Mammary epithelial cell (primary cell): ENCODE results near the gene CREG1.

Experiments used
- EZH2 ChIP-seq: IDR thresholded peaks from 2 replicates; pipeline ENCODE4 v1.6.1; 2012; ENCODE audit warnings: low read length, inconsistent platforms, borderline replicate concordance
- TF ChIP-seq, protein P1 (sequence below), 2 donors: IDR thresholded peaks in 1 of 2; conservative IDR thresholded peaks in 1 of 2; 2 replicates each; pipeline ENCODE4 v1.5.1; 2011 to 2012; ENCODE audit warnings: inconsistent platforms in 2 of 2, low read length in 2 of 2, mild to moderate bottlenecking in 2 of 2, control low read depth in 1 of 2, low read depth in 1 of 2; ENCODE audit not compliant: insufficient read depth in 1 of 2; ENCODE audit errors: extremely low read depth in 1 of 2

DNA sequence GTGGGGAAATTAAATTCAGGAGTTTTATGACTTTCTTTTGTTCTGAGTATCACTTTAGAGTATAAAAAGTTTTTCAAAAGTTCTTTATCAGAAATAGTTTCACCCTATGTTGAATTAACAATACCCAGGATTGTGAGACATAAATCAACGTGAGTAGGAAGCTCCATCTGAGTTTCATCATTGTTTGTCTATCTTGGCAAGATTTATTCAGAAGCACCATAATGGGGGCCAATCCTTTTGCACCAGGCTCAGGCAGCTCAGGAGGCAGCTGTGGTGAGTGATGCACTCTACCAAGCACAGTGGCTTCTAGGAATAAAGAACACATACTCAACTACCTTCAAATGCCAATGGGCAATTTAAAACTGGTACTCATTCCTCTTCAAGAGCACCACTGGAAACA lies 12.0 kb downstream of the CREG1 start:
- TF ChIP-seq, protein P1, sequence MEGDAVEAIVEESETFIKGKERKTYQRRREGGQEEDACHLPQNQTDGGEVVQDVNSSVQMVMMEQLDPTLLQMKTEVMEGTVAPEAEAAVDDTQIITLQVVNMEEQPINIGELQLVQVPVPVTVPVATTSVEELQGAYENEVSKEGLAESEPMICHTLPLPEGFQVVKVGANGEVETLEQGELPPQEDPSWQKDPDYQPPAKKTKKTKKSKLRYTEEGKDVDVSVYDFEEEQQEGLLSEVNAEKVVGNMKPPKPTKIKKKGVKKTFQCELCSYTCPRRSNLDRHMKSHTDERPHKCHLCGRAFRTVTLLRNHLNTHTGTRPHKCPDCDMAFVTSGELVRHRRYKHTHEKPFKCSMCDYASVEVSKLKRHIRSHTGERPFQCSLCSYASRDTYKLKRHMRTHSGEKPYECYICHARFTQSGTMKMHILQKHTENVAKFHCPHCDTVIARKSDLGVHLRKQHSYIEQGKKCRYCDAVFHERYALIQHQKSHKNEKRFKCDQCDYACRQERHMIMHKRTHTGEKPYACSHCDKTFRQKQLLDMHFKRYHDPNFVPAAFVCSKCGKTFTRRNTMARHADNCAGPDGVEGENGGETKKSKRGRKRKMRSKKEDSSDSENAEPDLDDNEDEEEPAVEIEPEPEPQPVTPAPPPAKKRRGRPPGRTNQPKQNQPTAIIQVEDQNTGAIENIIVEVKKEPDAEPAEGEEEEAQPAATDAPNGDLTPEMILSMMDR (conservative IDR thresholded peaks at IDR 0.05 in 1 of 2, IDR thresholded peaks at IDR 0.05 in 1 of 2; ENCODE audit: extremely low read depth in 1 of 2, insufficient read depth in 1 of 2, low read depth in 1 of 2, low read length in 2 of 2): no peak
- no peak for TF ChIP-seq EZH2
